HepG2 (cell line): ENCODE data around the gene MARCHF9. TPM values are rescaled to one million over a fixed set of nuclear protein-coding genes. Genes with fewer than 3 reads are reported as not detected.

Experiments
- CBFB ChIP-seq: sonication (generic); formaldehyde crosslinking; IDR thresholded peaks from 2 replicates; pipeline ENCODE4 v1.4.0; 2020; ENCODE audit warnings: missing genetic modification reagents
- ELK4 ChIP-seq: sonication (generic); formaldehyde crosslinking; IDR thresholded peaks from 2 replicates; pipeline ENCODE4 v1.9.0; 2021; ENCODE audit warnings: missing genetic modification reagents, borderline replicate concordance
- FOXO4 ChIP-seq: sonication (generic); formaldehyde crosslinking; conservative IDR thresholded peaks from 2 replicates; pipeline ENCODE4 v1.8.1; 2023; ENCODE audit warnings: missing genetic modification reagents
- HOXA3 ChIP-seq: sonication (generic); formaldehyde crosslinking; IDR thresholded peaks from 2 replicates; pipeline ENCODE4 v1.5.0; 2020; ENCODE audit warnings: missing genetic modification reagents
- JUN ChIP-seq: sonication (generic); formaldehyde crosslinking; IDR thresholded peaks from 2 replicates; pipeline ENCODE4 v1.4.0; 2020; ENCODE audit warnings: mild to moderate bottlenecking, missing genetic modification reagents
- MEIS1 ChIP-seq: sonication (generic); formaldehyde crosslinking; IDR thresholded peaks from 2 replicates; pipeline ENCODE4 v1.9.0; 2021; ENCODE audit warnings: mild to moderate bottlenecking, missing genetic modification reagents, moderate library complexity, borderline replicate concordance
- NR2F6 ChIP-seq, 2 experiments: IDR thresholded peaks; 2 replicates each; pipeline ENCODE4 v1.6.1; 2016; ENCODE audit warnings: antibody characterized with exemption in 1 of 2, mild to moderate bottlenecking in 1 of 2
- SRF ChIP-seq: IDR thresholded peaks from 2 replicates; pipeline ENCODE4 v1.6.1; 2011; ENCODE audit warnings: mild to moderate bottlenecking, low read depth, low read length, moderate library complexity
- TGIF2 ChIP-seq: IDR thresholded peaks from 2 replicates; pipeline ENCODE4 v1.6.1; 2016; ENCODE audit warnings: control low read depth, missing compliant biosample characterization
- ZFY ChIP-seq: sonication (generic); formaldehyde crosslinking; IDR thresholded peaks from 2 replicates; pipeline ENCODE4 v1.4.0; 2020; ENCODE audit warnings: missing genetic modification reagents
- ZNF549 ChIP-seq: sonication (generic); formaldehyde crosslinking; IDR thresholded peaks from 2 replicates; pipeline ENCODE4 v1.5.0; 2020; ENCODE audit warnings: missing genetic modification reagents
- ZNF605 ChIP-seq: sonication (generic); formaldehyde crosslinking; IDR thresholded peaks from 2 replicates; pipeline ENCODE4 v1.8.0; 2022; ENCODE audit warnings: mild to moderate bottlenecking, missing genetic modification reagents
- ZNF616 ChIP-seq: sonication (generic); formaldehyde crosslinking; IDR thresholded peaks from 2 replicates; pipeline ENCODE4 v1.5.0; 2020; ENCODE audit warnings: low read depth, mild to moderate bottlenecking, missing genetic modification reagents
- polyA plus RNA-seq, 8 experiments: library from polyadenylated mRNA; depleted of rRNA in 3 of 8; stranded (reverse) in 7 of 8; unstranded in 1 of 8; fragments of >200 nt; fragmentation: Illumina TruSeq in 4 of 8; extraction: Trizol in 4 of 8; gene quantifications; 2 replicates each; pipeline versions ENCODE4 v1.2.1 to v1.2.3, GENCODE V29; 2011 to 2016; ENCODE audit warnings: low read depth in 4 of 8, missing spikeins in 1 of 8, mixed read lengths in 1 of 8; ENCODE audit not compliant: insufficient read depth in 1 of 8
- total RNA-seq, 5 experiments: library from RNA; depleted of rRNA; stranded (reverse); fragments of >200 nt; fragmentation: Illumina TruSeq; extraction: Trizol; gene quantifications; 2 replicates each; pipeline ENCODE4 v1.2.3, GENCODE V29; 2016; ENCODE audit warnings: low read depth in 1 of 5
- TF ChIP-seq, protein P1 (sequence below): sonication (generic); formaldehyde crosslinking; IDR thresholded peaks from 2 replicates; pipeline ENCODE4 v1.5.0; 2020; ENCODE audit warnings: mild to moderate bottlenecking, missing genetic modification reagents, borderline replicate concordance
- TF ChIP-seq, protein P2 (sequence below): sonication (generic); formaldehyde crosslinking; IDR thresholded peaks from 2 replicates; pipeline ENCODE4 v1.5.0; 2020; ENCODE audit warnings: missing genetic modification reagents, mild to moderate bottlenecking, borderline replicate concordance
- TF ChIP-seq, protein P3 (sequence below): sonication (generic); formaldehyde crosslinking; IDR thresholded peaks from 2 replicates; pipeline ENCODE4 v1.9.0; 2021; ENCODE audit warnings: missing genetic modification reagents, mild to moderate bottlenecking, borderline replicate concordance
- TF ChIP-seq, protein P4 (sequence below): sonication (generic); formaldehyde crosslinking; IDR thresholded peaks from 2 replicates; pipeline ENCODE4 v1.4.0; 2020; ENCODE audit warnings: mild to moderate bottlenecking, missing genetic modification reagents

The MARCHF9 gene
- total and polyA plus RNA-seq, 2 of the 13 experiments (the other 11 are each of a cell fraction or from before 2014, with no cell fraction given): 5.7 to 9.6 TPM

DNA sequence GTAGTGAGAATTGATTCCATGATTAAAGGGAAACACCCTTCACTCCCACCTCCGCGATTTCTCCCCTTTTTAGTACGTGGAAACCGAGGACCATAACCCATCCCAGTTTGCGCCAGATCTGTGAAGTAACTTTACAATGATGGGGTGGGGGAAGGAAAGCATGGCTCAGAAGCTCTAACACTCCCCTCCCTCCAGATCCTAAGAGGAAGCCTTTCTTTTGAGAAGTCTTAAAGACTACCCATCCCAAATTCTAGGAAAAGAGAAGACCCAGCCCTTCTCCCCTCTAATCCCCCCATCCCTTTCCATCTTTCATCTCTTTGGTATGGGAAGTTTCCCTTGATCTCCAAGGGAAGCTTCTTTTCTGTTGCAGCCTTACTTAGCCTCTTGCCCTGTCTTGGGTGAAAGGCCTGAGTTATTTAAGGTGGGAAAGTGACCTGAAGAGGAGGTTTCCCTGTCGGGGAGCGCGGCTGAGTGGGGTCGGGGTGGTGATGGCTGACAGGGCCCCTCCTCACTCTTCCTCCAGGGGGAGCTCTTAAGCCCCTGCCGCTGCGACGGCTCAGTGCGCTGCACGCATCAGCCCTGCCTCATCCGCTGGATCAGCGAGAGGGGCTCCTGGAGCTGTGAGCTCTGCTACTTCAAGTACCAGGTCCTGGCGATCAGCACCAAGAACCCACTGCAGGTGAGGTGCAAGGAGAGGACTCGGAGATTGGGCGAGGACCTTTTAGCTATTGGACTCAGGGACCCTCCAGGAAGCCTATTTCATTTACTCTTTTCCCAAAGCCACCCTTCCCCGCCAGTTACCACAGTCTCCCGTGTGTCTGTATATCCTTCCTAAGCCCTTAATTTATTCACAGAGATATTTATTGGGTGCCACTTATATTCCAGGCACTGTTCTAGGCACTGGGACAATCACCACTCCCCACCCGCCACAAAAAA, 1.8 kb downstream of the MARCHF9 start (continued):
- no peak for TF ChIP-seq ELK4
- 0 out of 2 replicates have a peak, but pooled peaks have one; percentile 8 for TF ChIP-seq ZFY (CRISPR knock-in tag)
- no peak for TF ChIP-seq FOXO4 (CRISPR knock-in tag)
- 0 out of 2 replicates have a peak, but pooled peaks have one; percentile 21 for TF ChIP-seq TGIF2 (CRISPR knock-in tag)
- peak; percentile 17; the same call in 1 of the 2 replicates for TF ChIP-seq ZNF605 (CRISPR knock-in tag)
- TF ChIP-seq, protein P1, sequence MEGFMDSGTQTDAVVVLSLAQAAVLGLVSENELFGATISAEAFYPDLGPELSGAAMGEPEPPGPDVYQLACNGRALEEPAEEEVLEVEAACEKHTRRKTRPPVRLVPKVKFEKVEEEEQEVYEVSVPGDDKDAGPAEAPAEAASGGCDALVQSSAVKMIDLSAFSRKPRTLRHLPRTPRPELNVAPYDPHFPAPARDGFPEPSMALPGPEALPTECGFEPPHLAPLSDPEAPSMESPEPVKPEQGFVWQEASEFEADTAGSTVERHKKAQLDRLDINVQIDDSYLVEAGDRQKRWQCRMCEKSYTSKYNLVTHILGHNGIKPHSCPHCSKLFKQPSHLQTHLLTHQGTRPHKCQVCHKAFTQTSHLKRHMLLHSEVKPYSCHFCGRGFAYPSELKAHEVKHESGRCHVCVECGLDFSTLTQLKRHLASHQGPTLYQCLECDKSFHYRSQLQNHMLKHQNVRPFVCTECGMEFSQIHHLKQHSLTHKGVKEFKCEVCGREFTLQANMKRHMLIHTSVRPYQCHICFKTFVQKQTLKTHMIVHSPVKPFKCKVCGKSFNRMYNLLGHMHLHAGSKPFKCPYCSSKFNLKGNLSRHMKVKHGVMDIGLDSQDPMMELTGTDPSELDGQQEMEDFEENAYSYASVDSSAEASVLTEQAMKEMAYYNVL: no peak
- no peak for TF ChIP-seq SRF
- no peak for TF ChIP-seq JUN (CRISPR knock-in tag)
- no peak for TF ChIP-seq ZNF549 (CRISPR knock-in tag)
- peak; percentile 59; the same call in 1 of the 2 replicates for TF ChIP-seq MEIS1 (CRISPR knock-in tag)
- TF ChIP-seq, protein P2, sequence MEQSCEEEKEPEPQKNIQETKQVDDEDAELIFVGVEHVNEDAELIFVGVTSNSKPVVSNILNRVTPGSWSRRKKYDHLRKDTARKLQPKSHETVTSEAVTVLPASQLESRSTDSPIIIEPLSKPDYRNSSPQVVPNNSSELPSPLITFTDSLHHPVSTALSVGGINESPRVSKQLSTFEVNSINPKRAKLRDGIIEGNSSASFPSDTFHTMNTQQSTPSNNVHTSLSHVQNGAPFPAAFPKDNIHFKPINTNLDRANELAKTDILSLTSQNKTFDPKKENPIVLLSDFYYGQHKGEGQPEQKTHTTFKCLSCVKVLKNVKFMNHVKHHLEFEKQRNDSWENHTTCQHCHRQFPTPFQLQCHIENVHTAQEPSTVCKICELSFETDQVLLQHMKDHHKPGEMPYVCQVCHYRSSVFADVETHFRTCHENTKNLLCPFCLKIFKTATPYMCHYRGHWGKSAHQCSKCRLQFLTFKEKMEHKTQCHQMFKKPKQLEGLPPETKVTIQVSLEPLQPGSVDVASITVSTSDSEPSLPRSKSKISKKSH (CRISPR knock-in tag): 0 out of 2 replicates have a peak, but pooled peaks have one; percentile 56
- TF ChIP-seq ZNF616 (CRISPR knock-in tag): 0 out of 2 replicates have a peak, but pooled peaks have one; percentile 35
- TF ChIP-seq, protein P3, sequence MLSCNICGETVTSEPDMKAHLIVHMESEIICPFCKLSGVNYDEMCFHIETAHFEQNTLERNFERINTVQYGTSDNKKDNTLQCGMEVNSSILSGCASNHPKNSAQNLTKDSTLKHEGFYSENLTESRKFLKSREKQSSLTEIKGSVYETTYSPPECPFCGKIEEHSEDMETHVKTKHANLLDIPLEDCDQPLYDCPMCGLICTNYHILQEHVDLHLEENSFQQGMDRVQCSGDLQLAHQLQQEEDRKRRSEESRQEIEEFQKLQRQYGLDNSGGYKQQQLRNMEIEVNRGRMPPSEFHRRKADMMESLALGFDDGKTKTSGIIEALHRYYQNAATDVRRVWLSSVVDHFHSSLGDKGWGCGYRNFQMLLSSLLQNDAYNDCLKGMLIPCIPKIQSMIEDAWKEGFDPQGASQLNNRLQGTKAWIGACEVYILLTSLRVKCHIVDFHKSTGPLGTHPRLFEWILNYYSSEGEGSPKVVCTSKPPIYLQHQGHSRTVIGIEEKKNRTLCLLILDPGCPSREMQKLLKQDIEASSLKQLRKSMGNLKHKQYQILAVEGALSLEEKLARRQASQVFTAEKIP (CRISPR knock-in tag): no peak
- no peak for TF ChIP-seq CBFB (CRISPR knock-in tag)
- TF ChIP-seq, protein P4, sequence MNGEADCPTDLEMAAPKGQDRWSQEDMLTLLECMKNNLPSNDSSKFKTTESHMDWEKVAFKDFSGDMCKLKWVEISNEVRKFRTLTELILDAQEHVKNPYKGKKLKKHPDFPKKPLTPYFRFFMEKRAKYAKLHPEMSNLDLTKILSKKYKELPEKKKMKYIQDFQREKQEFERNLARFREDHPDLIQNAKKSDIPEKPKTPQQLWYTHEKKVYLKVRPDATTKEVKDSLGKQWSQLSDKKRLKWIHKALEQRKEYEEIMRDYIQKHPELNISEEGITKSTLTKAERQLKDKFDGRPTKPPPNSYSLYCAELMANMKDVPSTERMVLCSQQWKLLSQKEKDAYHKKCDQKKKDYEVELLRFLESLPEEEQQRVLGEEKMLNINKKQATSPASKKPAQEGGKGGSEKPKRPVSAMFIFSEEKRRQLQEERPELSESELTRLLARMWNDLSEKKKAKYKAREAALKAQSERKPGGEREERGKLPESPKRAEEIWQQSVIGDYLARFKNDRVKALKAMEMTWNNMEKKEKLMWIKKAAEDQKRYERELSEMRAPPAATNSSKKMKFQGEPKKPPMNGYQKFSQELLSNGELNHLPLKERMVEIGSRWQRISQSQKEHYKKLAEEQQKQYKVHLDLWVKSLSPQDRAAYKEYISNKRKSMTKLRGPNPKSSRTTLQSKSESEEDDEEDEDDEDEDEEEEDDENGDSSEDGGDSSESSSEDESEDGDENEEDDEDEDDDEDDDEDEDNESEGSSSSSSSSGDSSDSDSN (CRISPR knock-in tag): peak; percentile 50; the same call in 1 of the 2 replicates
- no peak for TF ChIP-seq NR2F6 (IDR thresholded peaks at IDR 0.05)
- TF ChIP-seq NR2F6 (CRISPR knock-in tag; IDR thresholded peaks at IDR 0.05): 0 out of 2 replicates have a peak, but pooled peaks have one; percentile 17
- TF ChIP-seq HOXA3 (CRISPR knock-in tag): peak; percentile 63
